GM12874 (cell line): ENCODE results near the gene SIN3B.

Experiments
- TF ChIP-seq, protein P1 (sequence below): IDR thresholded peaks from 2 replicates; pipeline ENCODE4 v1.5.1; 2011; ENCODE audit warnings: low read depth, mild to moderate bottlenecking, control low read depth, low read length, moderate library complexity; ENCODE audit not compliant: insufficient read depth

The SIN3B gene

GRCh38 chr19:16829010-16829821 lies at the start of gene SIN3B:
SIN3B (plus strand) TSS chr19:16829398; CDS start chr19:16829421, 23 bp downstream.
- TF ChIP-seq, protein P1, sequence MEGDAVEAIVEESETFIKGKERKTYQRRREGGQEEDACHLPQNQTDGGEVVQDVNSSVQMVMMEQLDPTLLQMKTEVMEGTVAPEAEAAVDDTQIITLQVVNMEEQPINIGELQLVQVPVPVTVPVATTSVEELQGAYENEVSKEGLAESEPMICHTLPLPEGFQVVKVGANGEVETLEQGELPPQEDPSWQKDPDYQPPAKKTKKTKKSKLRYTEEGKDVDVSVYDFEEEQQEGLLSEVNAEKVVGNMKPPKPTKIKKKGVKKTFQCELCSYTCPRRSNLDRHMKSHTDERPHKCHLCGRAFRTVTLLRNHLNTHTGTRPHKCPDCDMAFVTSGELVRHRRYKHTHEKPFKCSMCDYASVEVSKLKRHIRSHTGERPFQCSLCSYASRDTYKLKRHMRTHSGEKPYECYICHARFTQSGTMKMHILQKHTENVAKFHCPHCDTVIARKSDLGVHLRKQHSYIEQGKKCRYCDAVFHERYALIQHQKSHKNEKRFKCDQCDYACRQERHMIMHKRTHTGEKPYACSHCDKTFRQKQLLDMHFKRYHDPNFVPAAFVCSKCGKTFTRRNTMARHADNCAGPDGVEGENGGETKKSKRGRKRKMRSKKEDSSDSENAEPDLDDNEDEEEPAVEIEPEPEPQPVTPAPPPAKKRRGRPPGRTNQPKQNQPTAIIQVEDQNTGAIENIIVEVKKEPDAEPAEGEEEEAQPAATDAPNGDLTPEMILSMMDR = no peak

GRCh38 chr19:16779539-16780163 lies 49.5 kb upstream of the SIN3B start:
- TF ChIP-seq, protein P1 = no peak

- TF ChIP-seq, protein P1 = no peak
Observed at GRCh38 chr19:16782719-16783118, 46.5 kb upstream of the SIN3B start.

- TF ChIP-seq, protein P1 = no peak
Observed at GRCh38 chr19:16788479-16788878, 40.7 kb upstream of the SIN3B start.

DNA sequence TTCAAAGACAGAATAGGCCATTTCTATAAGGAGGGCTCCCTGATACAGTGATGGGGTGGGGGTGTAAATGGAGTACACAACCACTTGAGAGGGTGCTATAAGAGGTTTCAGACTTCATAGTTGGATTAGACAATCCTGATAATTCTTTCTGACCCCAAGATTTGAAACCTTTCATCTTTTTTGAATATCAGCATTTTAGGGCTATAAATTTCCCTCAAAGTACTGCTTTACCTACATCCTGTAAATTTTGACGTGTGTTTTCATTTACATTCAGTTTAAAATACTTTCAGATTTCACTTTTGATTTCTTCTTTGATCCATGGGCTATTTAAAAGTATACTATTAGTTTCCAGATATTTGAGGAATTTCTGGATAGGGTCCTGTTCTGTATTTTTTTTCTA lies 40.0 kb upstream of the SIN3B start:
- TF ChIP-seq, protein P1 = no peak

DNA sequence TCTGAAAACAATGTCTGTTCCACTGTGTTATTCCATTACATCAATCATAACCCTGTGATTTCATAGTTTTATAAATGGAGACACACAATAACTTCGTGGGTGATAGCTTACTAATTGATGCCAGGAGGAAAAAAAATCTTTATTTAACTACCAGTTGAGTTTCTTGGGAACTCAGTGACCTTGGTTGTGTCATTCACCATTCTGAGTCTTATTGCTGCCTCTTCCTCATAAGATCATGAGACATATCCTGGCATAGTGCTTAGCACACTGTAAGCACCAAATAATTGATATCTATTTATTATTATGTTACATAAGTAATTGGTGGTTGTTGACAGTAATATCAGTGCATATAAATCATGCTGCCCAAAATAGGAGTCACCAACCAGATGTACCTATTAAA lies 39.1 kb upstream of the SIN3B start:
- TF ChIP-seq, protein P1 = no peak

DNA sequence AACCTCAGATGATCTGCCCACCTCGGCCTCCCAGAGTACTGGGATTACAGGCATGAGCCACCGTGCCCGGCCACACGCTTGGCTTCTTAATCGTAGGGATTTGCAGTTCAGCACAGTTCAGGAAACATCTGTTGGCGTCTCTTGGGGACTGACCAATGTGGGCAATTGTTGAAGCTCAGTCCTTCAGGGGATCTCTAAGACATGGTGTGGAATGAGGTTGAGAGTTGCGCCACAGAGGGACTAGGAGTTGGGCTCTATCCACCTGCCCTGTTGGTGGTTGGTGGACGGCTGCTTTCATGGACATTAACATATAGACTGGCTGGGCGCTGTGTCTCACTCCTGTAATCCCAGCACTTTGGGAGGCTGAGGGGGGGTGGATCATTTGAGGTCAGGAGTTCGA lies 37.3 kb upstream of the SIN3B start:
- TF ChIP-seq, protein P1 = no peak
